ENCODE results near the gene RORB. TPM values are rescaled to one million over a fixed set of nuclear protein-coding genes. Genes with fewer than 3 reads are reported as not detected.
A peak's percentile ranks its signal among the peaks of the same experiment; 100 is the strongest.

The RORB gene
- total and polyA plus RNA-seq, 8 donors = 0.14 to 5.2 (median 0.22) TPM

- intact Hi-C loops (cut with DNase I) = no loop called here
These were observed 98.2 kb downstream of the RORB start for GRCh38 chr9:74595286-74595685.

GRCh38 chr9:74598874-74599273 is 101.7 kb downstream of the RORB start:
- Histone ChIP-seq H3K4me3 (no peak overlapping the region), H3K36me3 (no peaks in the 10 kb centered on the region), H3K27ac (no peak overlapping the region), H3K4me1 (no peaks in the 10 kb centered on the region), H3K9me3 (no peaks in the 10 kb centered on the region), H3K27me3 (no peaks in the 10 kb centered on the region)
- TF ChIP-seq CTCF (IDR thresholded peaks at IDR 0.05) = no peak
- ATAC-seq = no peak
- DNase-seq = no peak
- intact Hi-C loops (cut with DNase I) = no loop called here

More at GRCh38 chr9:74595286-74595685, 98.2 kb downstream of the RORB start:
- no peak overlapping the region for H3K27ac ChIP-seq
- H3K36me3 ChIP-seq = no peaks in the 10 kb centered on the region
- H3K27me3 ChIP-seq = no peaks in the 10 kb centered on the region
- ATAC-seq = no peak
- TF ChIP-seq CTCF (IDR thresholded peaks at IDR 0.05) = no peak
- no peak overlapping the region for H3K4me3 ChIP-seq
- H3K9me3 ChIP-seq = no peaks in the 10 kb centered on the region
- DNase-seq = peak in 1 of 4 donors; percentile 5
- no peaks in the 10 kb centered on the region for H3K4me1 ChIP-seq

- intact Hi-C loops (cut with DNase I) = no loop called here
These were observed 112.7 kb downstream of the RORB start for GRCh38 chr9:74609671-74610405.

GRCh38 chr9:74610523-74611061 is 113.5 kb downstream of the RORB start:
- Histone ChIP-seq H3K27ac (no peak overlapping the region), H3K4me1 (no peaks in the 10 kb centered on the region), H3K9me3 (no peaks in the 10 kb centered on the region), H3K36me3 (no peaks in the 10 kb centered on the region), H3K4me3 (no peak overlapping the region), H3K27me3 (no peaks in the 10 kb centered on the region)
- no peak for TF ChIP-seq CTCF (IDR thresholded peaks at IDR 0.05)
- DNase-seq = no peak
- intact Hi-C loops (cut with DNase I) = no loop called here
- ATAC-seq = no peak

More at GRCh38 chr9:74609671-74610405, 112.7 kb downstream of the RORB start:
- no peak for TF ChIP-seq CTCF (IDR thresholded peaks at IDR 0.05)
- Histone ChIP-seq H3K4me3 (no peak overlapping the region), H3K27me3 (no peaks in the 10 kb centered on the region), H3K36me3 (no peaks in the 10 kb centered on the region), H3K9me3 (no peaks in the 10 kb centered on the region), H3K27ac (no peak overlapping the region), H3K4me1 (no peaks in the 10 kb centered on the region)
- no peak for ATAC-seq
- DNase-seq = no peak

- Histone ChIP-seq H3K4me3 (no peak overlapping the region), H3K9me3 (no peaks in the 10 kb centered on the region), H3K27ac (no peak overlapping the region), H3K36me3 (no peaks in the 10 kb centered on the region), H3K27me3 (peaks cover 0 to 4% of the 10 kb centered on the region in 2 donors), H3K4me1 (no peaks in the 10 kb centered on the region)
- ATAC-seq (no peak), DNase-seq (no peak)
- no peak for TF ChIP-seq CTCF (IDR thresholded peaks at IDR 0.05)
- intact Hi-C loops (cut with DNase I) = no loop called here
These were observed 133.1 kb downstream of the RORB start for GRCh38 chr9:74630228-74630627.

Data from left lung (tissue), 10 donors.